HG02973 (cell line): ENCODE measurements around the gene ZNF26.
"Not testable (repeated sequence)": the region's sequence is repeated elsewhere in the genome, so short reads cannot be mapped to it uniquely, and the experiment has no call there.

ENCODE experiments used
- ATAC-seq: cut with Tn5 transposase; IDR thresholded peaks from one replicate; pipeline ENCODE4 v1.9.1; 2021; ENCODE audit warnings: moderate library complexity; ENCODE audit not compliant: unreplicated experiment

The ZNF26 gene

GRCh38 chr12:132986001-132986884 lies at the start of gene ZNF26:
ZNF26 (plus strand) TSS chr12:132986367; CDS start chr12:132986841, 474 bp downstream.
- peak; percentile 95 for ATAC-seq

GRCh38 chr12:132936921-132937320 lies 49.2 kb upstream of the ZNF26 start:
- ATAC-seq = not testable (repeated sequence)

GRCh38 chr12:132937476-132937875 lies 48.7 kb upstream of the ZNF26 start:
- no peak for ATAC-seq

- ATAC-seq = not testable (repeated sequence)
Measured at GRCh38 chr12:132938807-132939206, 47.4 kb upstream of the ZNF26 start.

- no peak for ATAC-seq
Measured at GRCh38 chr12:132940071-132940719, 46.0 kb upstream of the ZNF26 start.

- ATAC-seq = no peak
Measured at GRCh38 chr12:132941336-132941954, 44.7 kb upstream of the ZNF26 start.

GRCh38 chr12:132942611-132943010 lies 43.6 kb upstream of the ZNF26 start:
- ATAC-seq = no peak

GRCh38 chr12:132945806-132946205 lies 40.4 kb upstream of the ZNF26 start:
- no peak for ATAC-seq

GRCh38 chr12:132946246-132946820 lies 39.8 kb upstream of the ZNF26 start:
- ATAC-seq = no peak

GRCh38 chr12:132948146-132949066 lies 37.8 kb upstream of the ZNF26 start:
- no peak for ATAC-seq

- no peak for ATAC-seq
Measured at GRCh38 chr12:132949936-132950837, 36.0 kb upstream of the ZNF26 start.

- ATAC-seq = no peak
Measured at GRCh38 chr12:132950844-132951535, 35.2 kb upstream of the ZNF26 start.

- ATAC-seq = no peak
Measured at GRCh38 chr12:132951649-132952048, 34.5 kb upstream of the ZNF26 start.

- ATAC-seq = no peak
Measured at GRCh38 chr12:132952371-132953162, 33.6 kb upstream of the ZNF26 start.

- no peak for ATAC-seq
Measured at GRCh38 chr12:132953163-132953425, 33.1 kb upstream of the ZNF26 start.

- no peak for ATAC-seq
Measured at GRCh38 chr12:132953771-132954170, 32.4 kb upstream of the ZNF26 start.

- no peak for ATAC-seq
Measured at GRCh38 chr12:132954471-132955048, 31.6 kb upstream of the ZNF26 start.
